HG03196 (cell line): Measurements from ENCODE around the gene NOSTRIN.
"Not testable (repeated sequence)": the region's sequence is repeated elsewhere in the genome, so short reads cannot be mapped to it uniquely, and the experiment has no call there.

Experiments used
- ATAC-seq: cut with Tn5 transposase; IDR thresholded peaks from one replicate; pipeline ENCODE4 v1.9.1; 2021; ENCODE audit not compliant: unreplicated experiment

NOSTRIN gene

DNA sequence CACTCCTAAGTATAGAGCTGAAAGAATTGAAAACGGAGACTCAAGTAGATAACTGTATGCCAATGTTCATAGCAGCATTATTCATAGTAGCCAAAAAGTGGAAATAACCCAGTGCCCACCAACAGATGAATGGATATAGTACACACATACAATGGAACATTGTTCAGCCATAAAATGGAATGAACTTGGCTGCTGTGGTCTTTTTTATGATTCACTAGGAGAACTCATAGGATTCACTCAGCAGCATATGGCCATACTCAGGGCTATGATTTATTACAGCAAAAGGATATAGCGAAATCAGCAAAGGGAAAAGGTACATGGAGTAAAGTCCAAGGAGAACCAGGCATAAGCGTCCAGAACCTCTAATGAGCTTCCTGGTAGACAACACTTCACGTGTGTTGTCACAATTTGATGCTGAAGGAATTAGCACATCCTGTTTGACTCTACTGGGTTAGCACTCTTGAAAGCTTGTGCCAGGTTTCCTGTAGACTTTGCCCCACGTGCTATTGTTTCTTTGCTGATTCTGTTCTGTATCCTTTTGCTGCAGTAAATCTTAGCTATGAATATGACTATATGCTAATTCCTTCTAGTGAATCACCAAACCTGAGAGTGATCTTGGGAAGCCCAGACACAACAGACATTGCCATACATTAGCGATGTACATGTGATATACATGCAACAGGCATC, 72.1 kb downstream of the NOSTRIN start:
- ATAC-seq = no peak

DNA sequence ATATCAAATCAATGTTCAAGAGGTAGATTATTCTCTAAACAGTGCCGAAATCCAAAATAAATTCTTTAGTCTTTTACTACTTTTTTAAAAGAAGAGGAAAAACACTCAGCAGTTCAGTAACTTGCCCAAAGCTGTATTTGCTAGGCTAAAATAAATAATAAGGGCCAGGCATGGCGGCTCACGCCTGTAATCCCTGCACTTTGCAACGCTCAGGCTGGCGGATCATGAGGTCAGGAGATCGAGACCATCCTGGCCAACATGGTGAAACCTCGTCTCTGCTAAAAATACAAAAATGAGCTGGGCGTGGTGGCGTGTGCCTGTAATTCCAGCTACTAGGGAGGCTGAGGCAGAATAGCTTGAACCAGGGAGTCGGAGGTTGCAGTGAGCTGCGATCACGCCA, 79.7 kb downstream of the NOSTRIN start:
- ATAC-seq = not testable (repeated sequence)

- no peak for ATAC-seq
Observed at GRCh38 chr2:168884975-168885374, 82.5 kb downstream of the NOSTRIN start.

- peak; percentile 3 for ATAC-seq
Observed at GRCh38 chr2:168889635-168890005, 87.2 kb downstream of the NOSTRIN start.

DNA sequence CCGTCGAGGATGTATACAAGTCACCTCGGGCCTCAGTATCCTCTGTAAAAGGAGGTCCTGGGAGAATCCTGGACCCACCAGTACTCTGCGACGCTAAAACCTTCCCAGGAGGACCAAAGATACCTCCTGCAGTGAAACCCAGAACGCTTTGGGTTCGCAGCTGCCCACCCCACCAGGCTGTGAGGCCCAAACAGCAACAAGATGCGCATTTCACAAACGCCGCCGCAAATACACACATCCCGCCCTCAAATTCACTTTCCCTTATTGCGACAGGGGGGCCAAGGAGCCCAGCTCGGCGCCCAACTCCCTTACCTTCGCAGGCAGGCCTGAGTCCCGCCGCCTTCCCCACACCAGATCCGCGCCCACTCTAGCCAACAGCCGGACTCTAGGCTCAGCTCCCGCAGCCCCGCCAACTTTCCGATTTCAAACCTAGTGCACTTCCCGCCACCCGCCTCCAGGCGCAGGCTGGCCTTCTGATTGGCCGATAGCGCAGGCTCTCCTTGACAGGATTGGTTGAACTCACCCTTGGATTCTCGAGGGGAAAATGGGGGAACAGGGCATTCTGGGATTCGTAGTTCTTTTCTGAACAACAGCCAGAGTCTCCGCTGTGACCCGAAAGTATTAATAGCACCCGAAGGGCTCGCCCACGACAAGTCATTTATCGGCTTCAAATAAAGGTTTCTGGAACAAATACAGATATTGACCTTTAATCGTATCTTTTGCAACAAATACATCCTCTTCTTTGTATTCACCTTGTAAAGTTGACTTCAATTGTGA, 87.8 kb downstream of the NOSTRIN start, which contains the start of gene SPC25:
SPC25 (minus strand) TSS at position 425 of the 777 bp plus-strand sequence. CDS start 911 bp downstream, outside the sequence.
- peak; percentile 100 for ATAC-seq

- no peak for ATAC-seq
Observed at GRCh38 chr2:168892327-168892726, 89.9 kb downstream of the NOSTRIN start.

- no peak for ATAC-seq
Observed at GRCh38 chr2:168894101-168894500, 91.7 kb downstream of the NOSTRIN start.

GRCh38 chr2:168894720-168895119, 92.3 kb downstream of the NOSTRIN start:
- no peak for ATAC-seq

DNA sequence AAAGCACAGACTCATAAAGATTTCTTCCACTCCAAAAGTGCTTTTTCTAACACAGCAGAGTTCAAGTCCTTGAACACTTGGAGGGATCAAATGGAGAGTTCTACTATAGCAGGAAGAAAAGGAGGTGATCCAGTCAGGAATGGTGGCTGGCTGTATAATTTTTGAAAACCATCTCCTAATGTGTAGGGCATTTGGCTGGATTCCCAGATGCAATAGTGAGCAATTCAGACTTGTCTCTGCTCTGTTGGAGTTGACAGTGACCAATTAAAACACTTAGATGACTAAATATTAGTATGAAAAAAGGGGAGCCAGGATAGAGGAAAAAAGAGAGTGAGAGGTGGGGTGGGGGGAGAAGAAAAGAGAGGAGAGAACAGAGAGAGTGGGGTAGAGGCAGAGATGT, 93.3 kb downstream of the NOSTRIN start:
- ATAC-seq = no peak

DNA sequence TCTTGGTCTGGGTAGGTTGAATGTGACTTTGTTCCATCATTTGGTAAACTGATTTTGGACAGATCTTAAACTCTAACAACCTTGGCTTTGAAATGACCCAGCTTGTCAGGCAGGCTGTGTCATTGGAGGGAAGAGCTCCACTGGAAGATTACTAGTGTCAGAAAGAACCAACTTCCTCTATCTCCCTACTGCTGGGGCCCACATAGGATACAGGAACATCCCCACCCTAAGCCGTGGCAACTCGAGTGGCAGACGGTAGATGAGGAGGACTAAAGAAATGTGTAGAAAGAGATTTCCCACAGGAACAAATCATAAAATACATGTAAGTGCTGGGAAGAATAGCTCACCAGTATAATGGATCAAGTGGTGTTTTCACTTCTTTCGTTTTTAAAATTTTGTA, 94.3 kb downstream of the NOSTRIN start:
- no peak for ATAC-seq

GRCh38 chr2:168897449-168897848, 95.0 kb downstream of the NOSTRIN start:
- ATAC-seq = no peak

GRCh38 chr2:168901003-168901402, 98.6 kb downstream of the NOSTRIN start, which contains the start of gene G6PC2:
Gene G6PC2, plus strand, starts transcription at chr2:168901291. Its CDS starts 41 bp downstream, at chr2:168901332.
- ATAC-seq = no peak

GRCh38 chr2:168903888-168904287, 101.5 kb downstream of the NOSTRIN start:
- no peak for ATAC-seq

- no peak for ATAC-seq
Observed at GRCh38 chr2:168904358-168904757, 101.9 kb downstream of the NOSTRIN start.

GRCh38 chr2:168907940-168908662, 105.7 kb downstream of the NOSTRIN start:
- ATAC-seq = no peak

GRCh38 chr2:168910330-168910729, 107.9 kb downstream of the NOSTRIN start:
- no peak for ATAC-seq

- no peak for ATAC-seq
Observed at GRCh38 chr2:168912466-168912865, 110.0 kb downstream of the NOSTRIN start.

GRCh38 chr2:168912901-168913369, 110.5 kb downstream of the NOSTRIN start:
- no peak for ATAC-seq

- no peak for ATAC-seq
Observed at GRCh38 chr2:168913495-168913894, 111.1 kb downstream of the NOSTRIN start.
